HepG2 (cell line): ENCODE results near the gene HS6ST2.

ENCODE experiments used
- DNMT1 ChIP-seq: sonication (generic); formaldehyde crosslinking; IDR thresholded peaks from 2 replicates; pipeline ENCODE4 v1.5.1; 2020; ENCODE audit warnings: mild to moderate bottlenecking, missing genetic modification reagents
- EZH2 ChIP-seq: conservative IDR thresholded peaks from 2 replicates; pipeline ENCODE4 v1.6.1; 2012; ENCODE audit warnings: mild to moderate bottlenecking, low read depth, low read length, moderate library complexity
- KLF9 ChIP-seq: IDR thresholded peaks from 2 replicates; pipeline ENCODE4 v1.6.1; 2016; ENCODE audit warnings: low read depth
- MED13 ChIP-seq: sonication (generic); formaldehyde crosslinking; IDR thresholded peaks from 2 replicates; pipeline ENCODE4 v1.5.0; 2020; ENCODE audit warnings: missing genetic modification reagents
- PAX8 ChIP-seq: sonication (generic); formaldehyde crosslinking; IDR thresholded peaks from 2 replicates; pipeline ENCODE4 v1.8.0; 2022; ENCODE audit warnings: mild to moderate bottlenecking, missing genetic modification reagents, borderline replicate concordance
- RAD21 ChIP-seq: fragments of 450-650 bp; formaldehyde crosslinking; IDR thresholded peaks from 2 replicates; pipeline ENCODE4 v1.5.0; 2020; ENCODE audit warnings: mild to moderate bottlenecking
- ZNF274 ChIP-seq: sonication (generic); formaldehyde crosslinking; IDR thresholded peaks from 2 replicates; pipeline ENCODE4 v1.5.1; 2020; ENCODE audit warnings: mild to moderate bottlenecking, missing genetic modification reagents
- ZNF343 ChIP-seq: sonication (generic); formaldehyde crosslinking; IDR thresholded peaks from 2 replicates; pipeline ENCODE4 v1.4.0; 2020; ENCODE audit warnings: mild to moderate bottlenecking, missing genetic modification reagents
- ZNF496 ChIP-seq: sonication (generic); formaldehyde crosslinking; IDR thresholded peaks from 2 replicates; pipeline ENCODE4 v1.8.1; 2023; ENCODE audit warnings: mild to moderate bottlenecking, moderate library complexity, missing genetic modification reagents; ENCODE audit not compliant: insufficient replicate concordance
- TF ChIP-seq, protein P1 (sequence below): sonication (generic); formaldehyde crosslinking; IDR thresholded peaks from 2 replicates; pipeline ENCODE4 v1.5.0; 2020; ENCODE audit warnings: mild to moderate bottlenecking, missing genetic modification reagents
- TF ChIP-seq, protein P2 (sequence below): sonication (generic); formaldehyde crosslinking; IDR thresholded peaks from 2 replicates; pipeline ENCODE4 v1.5.1; 2020; ENCODE audit warnings: mild to moderate bottlenecking, missing genetic modification reagents, moderate library complexity
- TF ChIP-seq, protein P3 (sequence below): IDR thresholded peaks from 2 replicates; pipeline ENCODE4 v1.6.1; 2016; ENCODE audit warnings: missing genetic modification reagents, missing compliant biosample characterization
- TF ChIP-seq, protein P4 (sequence below): sonication (generic); formaldehyde crosslinking; IDR thresholded peaks from 2 replicates; pipeline ENCODE4 v1.5.0; 2020; ENCODE audit warnings: mild to moderate bottlenecking, missing genetic modification reagents, moderate library complexity
- TF ChIP-seq, protein P5 (sequence below), 2 experiments: sonication (generic) in 1 of 2; formaldehyde crosslinking in 1 of 2; IDR thresholded peaks; 2 replicates each; pipeline versions ENCODE4 v1.4.0 to v1.6.1; 2016 to 2020; ENCODE audit warnings: borderline replicate concordance in 1 of 2, low read depth in 1 of 2, mild to moderate bottlenecking in 1 of 2, missing genetic modification reagents in 1 of 2

DNA sequence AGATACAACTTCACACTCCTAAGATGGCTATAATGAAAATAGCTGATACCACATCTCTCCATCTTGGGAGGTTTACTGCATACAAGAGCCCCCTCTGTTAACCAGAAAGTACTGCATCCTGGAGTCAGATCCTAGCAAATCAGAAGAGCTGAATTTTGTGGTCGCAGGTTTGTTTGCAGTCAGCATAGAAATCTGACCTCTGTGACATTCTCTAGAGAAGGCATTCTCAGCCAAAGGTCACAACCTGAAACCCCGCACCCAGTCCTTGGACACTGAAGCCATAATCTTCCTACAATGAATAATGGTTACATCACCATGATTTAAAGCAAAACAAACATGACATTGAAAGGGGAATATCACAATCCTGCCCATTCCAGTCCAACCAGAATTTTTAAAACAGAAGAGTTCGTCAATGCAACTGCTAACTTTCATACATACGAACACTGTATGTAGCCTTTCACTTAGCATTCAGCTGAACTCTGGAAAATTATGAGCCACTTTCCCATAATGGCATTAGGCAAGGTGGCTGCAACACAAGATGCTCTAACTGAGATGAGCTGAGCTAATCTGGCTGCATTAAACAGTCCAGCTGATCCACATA lies 17.6 kb downstream of the HS6ST2 start:
- TF ChIP-seq, protein P1, sequence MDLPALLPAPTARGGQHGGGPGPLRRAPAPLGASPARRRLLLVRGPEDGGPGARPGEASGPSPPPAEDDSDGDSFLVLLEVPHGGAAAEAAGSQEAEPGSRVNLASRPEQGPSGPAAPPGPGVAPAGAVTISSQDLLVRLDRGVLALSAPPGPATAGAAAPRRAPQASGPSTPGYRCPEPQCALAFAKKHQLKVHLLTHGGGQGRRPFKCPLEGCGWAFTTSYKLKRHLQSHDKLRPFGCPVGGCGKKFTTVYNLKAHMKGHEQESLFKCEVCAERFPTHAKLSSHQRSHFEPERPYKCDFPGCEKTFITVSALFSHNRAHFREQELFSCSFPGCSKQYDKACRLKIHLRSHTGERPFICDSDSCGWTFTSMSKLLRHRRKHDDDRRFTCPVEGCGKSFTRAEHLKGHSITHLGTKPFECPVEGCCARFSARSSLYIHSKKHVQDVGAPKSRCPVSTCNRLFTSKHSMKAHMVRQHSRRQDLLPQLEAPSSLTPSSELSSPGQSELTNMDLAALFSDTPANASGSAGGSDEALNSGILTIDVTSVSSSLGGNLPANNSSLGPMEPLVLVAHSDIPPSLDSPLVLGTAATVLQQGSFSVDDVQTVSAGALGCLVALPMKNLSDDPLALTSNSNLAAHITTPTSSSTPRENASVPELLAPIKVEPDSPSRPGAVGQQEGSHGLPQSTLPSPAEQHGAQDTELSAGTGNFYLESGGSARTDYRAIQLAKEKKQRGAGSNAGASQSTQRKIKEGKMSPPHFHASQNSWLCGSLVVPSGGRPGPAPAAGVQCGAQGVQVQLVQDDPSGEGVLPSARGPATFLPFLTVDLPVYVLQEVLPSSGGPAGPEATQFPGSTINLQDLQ (CRISPR knock-in tag), result no peak
- TF ChIP-seq, protein P2, sequence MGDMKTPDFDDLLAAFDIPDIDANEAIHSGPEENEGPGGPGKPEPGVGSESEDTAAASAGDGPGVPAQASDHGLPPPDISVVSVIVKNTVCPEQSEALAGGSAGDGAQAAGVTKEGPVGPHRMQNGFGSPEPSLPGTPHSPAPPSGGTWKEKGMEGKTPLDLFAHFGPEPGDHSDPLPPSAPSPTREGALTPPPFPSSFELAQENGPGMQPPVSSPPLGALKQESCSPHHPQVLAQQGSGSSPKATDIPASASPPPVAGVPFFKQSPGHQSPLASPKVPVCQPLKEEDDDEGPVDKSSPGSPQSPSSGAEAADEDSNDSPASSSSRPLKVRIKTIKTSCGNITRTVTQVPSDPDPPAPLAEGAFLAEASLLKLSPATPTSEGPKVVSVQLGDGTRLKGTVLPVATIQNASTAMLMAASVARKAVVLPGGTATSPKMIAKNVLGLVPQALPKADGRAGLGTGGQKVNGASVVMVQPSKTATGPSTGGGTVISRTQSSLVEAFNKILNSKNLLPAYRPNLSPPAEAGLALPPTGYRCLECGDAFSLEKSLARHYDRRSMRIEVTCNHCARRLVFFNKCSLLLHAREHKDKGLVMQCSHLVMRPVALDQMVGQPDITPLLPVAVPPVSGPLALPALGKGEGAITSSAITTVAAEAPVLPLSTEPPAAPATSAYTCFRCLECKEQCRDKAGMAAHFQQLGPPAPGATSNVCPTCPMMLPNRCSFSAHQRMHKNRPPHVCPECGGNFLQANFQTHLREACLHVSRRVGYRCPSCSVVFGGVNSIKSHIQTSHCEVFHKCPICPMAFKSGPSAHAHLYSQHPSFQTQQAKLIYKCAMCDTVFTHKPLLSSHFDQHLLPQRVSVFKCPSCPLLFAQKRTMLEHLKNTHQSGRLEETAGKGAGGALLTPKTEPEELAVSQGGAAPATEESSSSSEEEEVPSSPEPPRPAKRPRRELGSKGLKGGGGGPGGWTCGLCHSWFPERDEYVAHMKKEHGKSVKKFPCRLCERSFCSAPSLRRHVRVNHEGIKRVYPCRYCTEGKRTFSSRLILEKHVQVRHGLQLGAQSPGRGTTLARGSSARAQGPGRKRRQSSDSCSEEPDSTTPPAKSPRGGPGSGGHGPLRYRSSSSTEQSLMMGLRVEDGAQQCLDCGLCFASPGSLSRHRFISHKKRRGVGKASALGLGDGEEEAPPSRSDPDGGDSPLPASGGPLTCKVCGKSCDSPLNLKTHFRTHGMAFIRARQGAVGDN (CRISPR knock-in tag), result no peak
- TF ChIP-seq KLF9 (CRISPR knock-in tag) (no peak), MED13 (no peak), RAD21 (CRISPR knock-in tag) (no peak), PAX8 (CRISPR knock-in tag) (no peak), ZNF496 (CRISPR knock-in tag) (no peak), ZNF274 (CRISPR knock-in tag) (no peak), EZH2 (no peak), DNMT1 (CRISPR knock-in tag) (no peak), ZNF343 (no peak)
- TF ChIP-seq, protein P3, sequence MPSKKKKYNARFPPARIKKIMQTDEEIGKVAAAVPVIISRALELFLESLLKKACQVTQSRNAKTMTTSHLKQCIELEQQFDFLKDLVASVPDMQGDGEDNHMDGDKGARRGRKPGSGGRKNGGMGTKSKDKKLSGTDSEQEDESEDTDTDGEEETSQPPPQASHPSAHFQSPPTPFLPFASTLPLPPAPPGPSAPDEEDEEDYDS (CRISPR knock-in tag), result no peak
- TF ChIP-seq, protein P4, sequence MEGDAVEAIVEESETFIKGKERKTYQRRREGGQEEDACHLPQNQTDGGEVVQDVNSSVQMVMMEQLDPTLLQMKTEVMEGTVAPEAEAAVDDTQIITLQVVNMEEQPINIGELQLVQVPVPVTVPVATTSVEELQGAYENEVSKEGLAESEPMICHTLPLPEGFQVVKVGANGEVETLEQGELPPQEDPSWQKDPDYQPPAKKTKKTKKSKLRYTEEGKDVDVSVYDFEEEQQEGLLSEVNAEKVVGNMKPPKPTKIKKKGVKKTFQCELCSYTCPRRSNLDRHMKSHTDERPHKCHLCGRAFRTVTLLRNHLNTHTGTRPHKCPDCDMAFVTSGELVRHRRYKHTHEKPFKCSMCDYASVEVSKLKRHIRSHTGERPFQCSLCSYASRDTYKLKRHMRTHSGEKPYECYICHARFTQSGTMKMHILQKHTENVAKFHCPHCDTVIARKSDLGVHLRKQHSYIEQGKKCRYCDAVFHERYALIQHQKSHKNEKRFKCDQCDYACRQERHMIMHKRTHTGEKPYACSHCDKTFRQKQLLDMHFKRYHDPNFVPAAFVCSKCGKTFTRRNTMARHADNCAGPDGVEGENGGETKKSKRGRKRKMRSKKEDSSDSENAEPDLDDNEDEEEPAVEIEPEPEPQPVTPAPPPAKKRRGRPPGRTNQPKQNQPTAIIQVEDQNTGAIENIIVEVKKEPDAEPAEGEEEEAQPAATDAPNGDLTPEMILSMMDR (CRISPR knock-in tag), result no peak
- TF ChIP-seq, protein P5, sequence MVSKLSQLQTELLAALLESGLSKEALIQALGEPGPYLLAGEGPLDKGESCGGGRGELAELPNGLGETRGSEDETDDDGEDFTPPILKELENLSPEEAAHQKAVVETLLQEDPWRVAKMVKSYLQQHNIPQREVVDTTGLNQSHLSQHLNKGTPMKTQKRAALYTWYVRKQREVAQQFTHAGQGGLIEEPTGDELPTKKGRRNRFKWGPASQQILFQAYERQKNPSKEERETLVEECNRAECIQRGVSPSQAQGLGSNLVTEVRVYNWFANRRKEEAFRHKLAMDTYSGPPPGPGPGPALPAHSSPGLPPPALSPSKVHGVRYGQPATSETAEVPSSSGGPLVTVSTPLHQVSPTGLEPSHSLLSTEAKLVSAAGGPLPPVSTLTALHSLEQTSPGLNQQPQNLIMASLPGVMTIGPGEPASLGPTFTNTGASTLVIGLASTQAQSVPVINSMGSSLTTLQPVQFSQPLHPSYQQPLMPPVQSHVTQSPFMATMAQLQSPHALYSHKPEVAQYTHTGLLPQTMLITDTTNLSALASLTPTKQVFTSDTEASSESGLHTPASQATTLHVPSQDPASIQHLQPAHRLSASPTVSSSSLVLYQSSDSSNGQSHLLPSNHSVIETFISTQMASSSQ (IDR thresholded peaks at IDR 0.05; ENCODE audit: low read depth), result no peak
- TF ChIP-seq, protein P5 (CRISPR knock-in tag; IDR thresholded peaks at IDR 0.05; ENCODE audit: borderline replicate concordance), result no peak
